Activated naive CD4-positive, alpha-beta T cell treated with anti-CD3 and anti-CD28 coated beads, Interleukin-2, amount 50 U/mL, for 24 hours (primary cell): ENCODE results near the gene ZNF652.
"Not testable (repeated sequence)": the region's sequence is repeated elsewhere in the genome, so short reads cannot be mapped to it uniquely, and the experiment has no call there.

Experiments
- H3K27ac Mint-ChIP-seq: one replicate; pipeline ENCODE4 v1.8.0; 2021; ENCODE audit warnings: mild to moderate bottlenecking, mixed read lengths
- H3K27me3 Mint-ChIP-seq: one replicate; pipeline ENCODE4 v1.8.0; 2021; ENCODE audit warnings: mixed read lengths
- H3K36me3 Mint-ChIP-seq: one replicate; pipeline ENCODE4 v1.8.0; 2021; ENCODE audit warnings: mixed read lengths
- H3K4me1 Mint-ChIP-seq: one replicate; pipeline ENCODE4 v1.8.0; 2021; ENCODE audit warnings: mixed read lengths
- H3K4me3 Mint-ChIP-seq: one replicate; pipeline ENCODE4 v1.8.0; 2021; ENCODE audit warnings: mild to moderate bottlenecking, mixed read lengths
- H3K9me3 Mint-ChIP-seq: one replicate; pipeline ENCODE4 v1.8.0; 2021; ENCODE audit warnings: mixed read lengths

ZNF652 gene

GRCh38 chr17:49280918-49281317 lies 81.1 kb downstream of the ZNF652 start:
- no peaks in the 10 kb centered on the region for H3K36me3 Mint-ChIP-seq
- H3K27me3 Mint-ChIP-seq = no peaks in the 10 kb centered on the region
- no peak overlapping the region for H3K27ac Mint-ChIP-seq
- H3K4me3 Mint-ChIP-seq = no peak overlapping the region
- H3K9me3 Mint-ChIP-seq = no peaks in the 10 kb centered on the region
- H3K4me1 Mint-ChIP-seq = no peaks in the 10 kb centered on the region

GRCh38 chr17:49280061-49280460 lies 82.0 kb downstream of the ZNF652 start:
- Mint-ChIP-seq H3K36me3 (no peaks in the 10 kb centered on the region), H3K4me1 (no peaks in the 10 kb centered on the region), H3K27ac (no peak overlapping the region), H3K27me3 (no peaks in the 10 kb centered on the region), H3K9me3 (no peaks in the 10 kb centered on the region), H3K4me3 (no peak overlapping the region)

- H3K27me3 Mint-ChIP-seq = not testable (repeated sequence)
Observed at GRCh38 chr17:49279263-49280015, 82.6 kb downstream of the ZNF652 start.

GRCh38 chr17:49278076-49278475 lies 84.0 kb downstream of the ZNF652 start:
- H3K9me3 Mint-ChIP-seq = no peaks in the 10 kb centered on the region
- H3K36me3 Mint-ChIP-seq = no peaks in the 10 kb centered on the region
- H3K27ac Mint-ChIP-seq = no peak overlapping the region
- H3K27me3 Mint-ChIP-seq = no peaks in the 10 kb centered on the region
- no peak overlapping the region for H3K4me3 Mint-ChIP-seq
- no peaks in the 10 kb centered on the region for H3K4me1 Mint-ChIP-seq

More at GRCh38 chr17:49279263-49280015, 82.6 kb downstream of the ZNF652 start:
- not testable (repeated sequence) for H3K36me3 Mint-ChIP-seq, H3K4me1 Mint-ChIP-seq, H3K27ac Mint-ChIP-seq, H3K4me3 Mint-ChIP-seq, H3K9me3 Mint-ChIP-seq

DNA sequence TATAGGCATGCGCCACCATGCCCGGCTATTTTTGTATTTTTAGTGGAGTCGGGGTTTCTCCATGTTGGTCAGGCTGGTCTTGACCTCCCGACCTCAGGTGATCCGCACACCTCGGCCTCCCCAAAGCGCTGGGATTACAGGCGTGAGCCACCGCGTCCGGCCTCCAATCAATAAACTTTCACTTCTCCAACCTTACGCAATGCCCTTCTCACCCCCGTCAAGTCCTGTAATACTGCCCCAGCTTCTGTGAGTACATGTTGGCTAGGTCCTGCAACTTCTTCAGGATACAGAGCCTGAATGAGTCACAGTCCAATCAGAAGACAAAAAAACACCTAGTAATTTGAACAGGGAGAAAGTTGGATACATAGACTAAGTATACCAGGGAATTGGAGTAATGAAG lies 84.4 kb downstream of the ZNF652 start:
- H3K27me3 Mint-ChIP-seq = no peaks in the 10 kb centered on the region

DNA sequence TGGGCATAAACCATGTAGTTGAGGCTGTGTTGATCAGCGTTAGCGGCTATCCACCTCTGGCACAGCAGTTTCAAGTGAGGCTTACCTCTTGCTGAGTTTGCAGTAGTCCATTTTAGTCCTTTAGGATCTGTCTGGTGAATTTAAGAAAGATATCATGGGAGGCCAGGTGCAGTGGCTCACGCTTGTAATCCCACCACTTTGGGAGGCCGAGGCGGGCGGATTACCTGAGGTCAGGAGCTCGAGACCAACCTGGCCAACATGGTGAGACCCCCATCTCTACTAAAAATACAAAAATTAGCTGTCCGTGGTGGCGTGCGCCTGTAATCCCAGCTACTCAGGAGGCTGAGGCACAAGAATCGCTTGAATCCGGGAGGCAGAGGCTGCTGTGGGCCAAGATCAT lies 86.1 kb downstream of the ZNF652 start:
- not testable (repeated sequence) for H3K27ac Mint-ChIP-seq, H3K9me3 Mint-ChIP-seq, H3K4me3 Mint-ChIP-seq, H3K36me3 Mint-ChIP-seq, H3K27me3 Mint-ChIP-seq, H3K4me1 Mint-ChIP-seq

More for the DNA sequence above, 84.4 kb downstream of the ZNF652 start:
- Mint-ChIP-seq H3K4me3 (no peak overlapping the region), H3K4me1 (no peaks in the 10 kb centered on the region), H3K36me3 (no peaks in the 10 kb centered on the region), H3K9me3 (no peaks in the 10 kb centered on the region), H3K27ac (no peak overlapping the region)

DNA sequence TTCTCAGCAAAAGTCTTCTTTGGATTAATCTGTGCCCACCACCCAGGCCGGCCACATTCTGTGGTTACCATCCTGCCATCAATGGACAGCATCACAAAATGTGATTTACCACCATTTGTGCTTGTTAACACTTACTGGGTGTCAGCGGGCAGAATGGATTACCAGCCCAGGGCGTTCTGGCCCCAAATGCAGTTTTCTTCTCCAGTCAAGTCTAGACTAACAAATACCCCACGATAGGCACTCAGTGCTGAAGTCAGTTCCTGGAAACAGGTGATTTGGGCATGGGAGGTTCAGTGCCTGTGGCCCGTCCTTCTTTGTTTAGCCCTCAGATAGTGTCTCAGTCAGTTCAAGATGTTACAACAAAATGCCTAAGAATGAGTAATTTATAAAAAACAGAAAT lies 92.7 kb downstream of the ZNF652 start:
- Mint-ChIP-seq H3K9me3 (no peaks in the 10 kb centered on the region), H3K27ac (no peak overlapping the region), H3K4me1 (no peaks in the 10 kb centered on the region), H3K36me3 (no peaks in the 10 kb centered on the region), H3K4me3 (no peak overlapping the region), H3K27me3 (peaks cover 2% of the 10 kb centered on the region)

DNA sequence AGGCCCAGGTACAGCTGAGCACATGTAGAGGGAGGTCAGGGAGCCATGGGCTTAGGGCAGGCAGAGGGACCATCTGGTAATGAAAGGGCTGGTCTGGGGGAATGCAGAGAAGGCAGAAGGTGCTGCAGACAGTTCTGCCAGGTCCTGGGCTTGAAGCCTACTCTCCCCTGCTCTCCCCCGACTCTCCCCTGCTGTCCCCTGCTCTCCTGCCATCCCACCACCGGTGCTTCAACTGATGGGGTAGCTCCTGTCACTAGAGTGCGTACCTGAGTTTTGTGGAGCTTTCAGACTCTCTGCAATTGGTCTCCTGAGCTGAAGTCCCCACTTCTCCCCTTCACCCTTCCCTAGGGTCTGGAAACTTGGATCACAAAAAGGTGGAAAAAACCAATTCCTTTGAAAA lies 94.1 kb downstream of the ZNF652 start:
- H3K27me3 Mint-ChIP-seq = peaks cover 2% of the 10 kb centered on the region
- H3K9me3 Mint-ChIP-seq = no peaks in the 10 kb centered on the region
- no peak overlapping the region for H3K27ac Mint-ChIP-seq
- H3K4me3 Mint-ChIP-seq = no peak overlapping the region
- H3K36me3 Mint-ChIP-seq = no peaks in the 10 kb centered on the region
- H3K4me1 Mint-ChIP-seq = no peaks in the 10 kb centered on the region

DNA sequence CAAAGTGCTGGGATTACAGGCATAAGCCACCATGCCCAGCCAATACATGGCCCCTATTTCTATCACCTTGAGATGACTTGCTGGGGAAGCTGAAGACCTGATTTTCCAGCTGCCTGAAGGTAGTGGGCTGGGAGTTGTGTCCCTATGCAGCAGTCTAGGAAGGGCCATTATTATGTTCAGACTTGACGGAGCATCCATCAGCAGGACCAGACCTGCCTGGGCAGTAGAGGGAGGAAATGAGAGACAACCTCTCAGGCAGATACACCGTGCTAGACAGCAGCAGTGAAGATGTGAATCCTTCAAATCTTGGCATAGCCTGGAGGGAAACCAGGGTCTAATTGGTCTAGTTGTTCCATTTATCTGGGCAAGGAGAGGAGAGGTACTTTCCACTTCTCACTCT lies 95.8 kb downstream of the ZNF652 start:
- Mint-ChIP-seq H3K4me3 (no peak overlapping the region), H3K9me3 (no peaks in the 10 kb centered on the region), H3K4me1 (peaks cover 1% of the 10 kb centered on the region), H3K27me3 (peaks cover 2% of the 10 kb centered on the region), H3K36me3 (no peaks in the 10 kb centered on the region), H3K27ac (no peak overlapping the region)

GRCh38 chr17:49261540-49261939 lies 100.5 kb downstream of the ZNF652 start:
- not testable (repeated sequence) for H3K27me3 Mint-ChIP-seq, H3K36me3 Mint-ChIP-seq, H3K27ac Mint-ChIP-seq, H3K4me3 Mint-ChIP-seq, H3K9me3 Mint-ChIP-seq
- peaks cover 17% of the 10 kb centered on the region for H3K4me1 Mint-ChIP-seq

DNA sequence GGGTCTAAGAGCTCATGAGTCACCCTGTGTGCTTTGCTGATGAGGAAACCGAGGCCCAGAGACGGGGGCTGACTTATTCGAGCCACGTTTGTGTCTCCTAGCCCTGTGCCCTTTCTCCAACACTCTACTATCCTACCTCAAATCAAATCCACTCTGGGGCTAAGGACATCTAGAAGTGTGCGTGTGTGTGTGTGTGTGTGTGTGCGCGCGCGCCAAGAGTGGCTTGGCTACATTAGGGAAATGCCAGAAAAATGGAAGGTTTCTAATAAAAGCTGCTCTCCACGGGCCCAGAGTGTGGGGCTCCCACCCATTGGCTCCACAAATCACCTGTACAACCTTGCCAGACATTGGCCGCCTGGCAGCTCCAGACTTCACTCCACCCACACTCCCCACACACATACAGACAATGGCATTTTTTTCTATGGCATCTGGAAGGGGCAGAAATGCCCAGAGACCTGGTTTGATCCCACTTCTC lies 101.2 kb downstream of the ZNF652 start:
- Mint-ChIP-seq H3K4me3 (peak overlapping the region; percentile 82), H3K4me1 (peaks cover 17% of the 10 kb centered on the region), H3K36me3 (no peaks in the 10 kb centered on the region), H3K27me3 (peaks cover 2% of the 10 kb centered on the region), H3K9me3 (no peaks in the 10 kb centered on the region), H3K27ac (peak overlapping the region; percentile 76)

- Mint-ChIP-seq H3K27ac (peak overlapping the region; percentile 76), H3K4me3 (peak overlapping the region; percentile 86), H3K27me3 (peaks cover 2% of the 10 kb centered on the region), H3K9me3 (no peaks in the 10 kb centered on the region), H3K36me3 (no peaks in the 10 kb centered on the region), H3K4me1 (peaks cover 17% of the 10 kb centered on the region)
Observed at GRCh38 chr17:49260011-49260816, 101.8 kb downstream of the ZNF652 start.

DNA sequence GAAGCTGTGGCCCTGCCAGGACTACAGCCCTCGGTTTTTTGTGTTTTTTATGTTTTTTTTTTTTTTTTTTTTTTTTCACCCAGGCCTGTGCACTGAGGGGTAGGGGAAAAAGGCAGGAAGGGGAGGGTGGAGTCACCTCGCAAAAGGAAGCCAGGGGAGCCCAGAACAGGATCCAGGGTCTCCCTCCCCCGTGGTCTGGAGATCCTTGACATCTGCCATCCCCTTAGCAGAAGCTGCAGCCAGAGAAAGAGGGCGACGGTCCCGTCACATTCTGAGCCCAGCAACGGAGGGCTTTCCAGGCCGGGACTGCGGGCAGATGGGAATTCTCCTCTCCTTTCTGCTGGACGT lies 102.4 kb downstream of the ZNF652 start:
- H3K27me3 Mint-ChIP-seq = no peaks in the 10 kb centered on the region
- no peaks in the 10 kb centered on the region for H3K36me3 Mint-ChIP-seq
- no peak overlapping the region for H3K27ac Mint-ChIP-seq
- peak overlapping the region; percentile 86 for H3K4me3 Mint-ChIP-seq
- no peaks in the 10 kb centered on the region for H3K9me3 Mint-ChIP-seq
- H3K4me1 Mint-ChIP-seq = peaks cover 17% of the 10 kb centered on the region

DNA sequence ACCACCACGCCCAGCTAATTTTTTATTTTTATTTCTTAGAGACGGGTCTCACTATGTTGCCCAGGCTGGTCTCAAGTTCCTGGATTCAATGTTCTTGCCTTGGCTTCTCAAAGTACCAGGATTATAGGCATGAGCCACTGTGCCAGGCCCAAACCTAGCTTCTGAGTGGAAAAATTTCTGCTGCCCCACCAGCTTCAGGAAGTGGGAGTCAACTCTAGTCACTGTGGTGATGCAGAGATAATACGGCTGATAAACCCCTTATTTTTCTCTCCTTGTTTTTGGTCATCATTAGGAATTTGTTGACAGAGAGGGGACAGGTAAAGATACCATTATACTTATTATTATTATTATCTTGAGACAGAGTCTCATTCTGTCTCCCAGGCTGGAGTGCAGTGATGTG lies 103.7 kb downstream of the ZNF652 start:
- Mint-ChIP-seq H3K4me1 (peaks cover 17% of the 10 kb centered on the region), H3K9me3 (no peaks in the 10 kb centered on the region), H3K4me3 (no peak overlapping the region)

GRCh38 chr17:49255125-49255524 lies 106.9 kb downstream of the ZNF652 start:
- Mint-ChIP-seq H3K4me1 (peaks cover 9% of the 10 kb centered on the region), H3K27ac (no peak overlapping the region), H3K36me3 (no peaks in the 10 kb centered on the region), H3K4me3 (no peak overlapping the region), H3K27me3 (no peaks in the 10 kb centered on the region), H3K9me3 (no peaks in the 10 kb centered on the region)

More for the DNA sequence above, 103.7 kb downstream of the ZNF652 start:
- Mint-ChIP-seq H3K27ac (no peak overlapping the region), H3K27me3 (no peaks in the 10 kb centered on the region), H3K36me3 (no peaks in the 10 kb centered on the region)

- Mint-ChIP-seq H3K4me3 (no peak overlapping the region), H3K9me3 (no peaks in the 10 kb centered on the region), H3K27ac (no peak overlapping the region), H3K4me1 (no peaks in the 10 kb centered on the region), H3K27me3 (no peaks in the 10 kb centered on the region), H3K36me3 (no peaks in the 10 kb centered on the region)
Observed at GRCh38 chr17:49254066-49254465, 108.0 kb downstream of the ZNF652 start.
